Measurements from ENCODE around the gene RFX2.
A peak's percentile ranks its signal among the peaks of the same experiment; 100 is the strongest.
"Not testable (repeated sequence)": the region's sequence is repeated elsewhere in the genome, so short reads cannot be mapped to it uniquely, and the experiment has no call there.

Gene RFX2

GRCh38 chr19:6110360-6110977 lies at the start of gene RFX2:
Gene RFX2, minus strand, starts transcription at chr19:6110500. Its CDS starts 63,004 bp downstream, at chr19:6047496.
- DNase-seq, result peak; percentile 99

GRCh38 chr19:6156033-6156432 lies 45.7 kb upstream of the RFX2 start:
- DNase-seq, result no peak

- DNase-seq, result no peak
Measured at GRCh38 chr19:6150289-6150688, 40.0 kb upstream of the RFX2 start.

GRCh38 chr19:6141217-6141616 lies 30.9 kb upstream of the RFX2 start:
- no peak for DNase-seq

GRCh38 chr19:6138511-6138910 lies 28.2 kb upstream of the RFX2 start:
- no peak for DNase-seq

GRCh38 chr19:6138066-6138465 lies 27.8 kb upstream of the RFX2 start:
- no peak for DNase-seq

GRCh38 chr19:6133231-6133630 lies 22.9 kb upstream of the RFX2 start:
- no peak for DNase-seq

- no peak for DNase-seq
Measured at GRCh38 chr19:6132482-6132881, 22.2 kb upstream of the RFX2 start.

- DNase-seq, result no peak
Measured at GRCh38 chr19:6127716-6128335, 17.5 kb upstream of the RFX2 start.

GRCh38 chr19:6126335-6126974 lies 16.2 kb upstream of the RFX2 start:
- peak; percentile 32 for DNase-seq

- DNase-seq, result peak; percentile 67
Measured at GRCh38 chr19:6125571-6125989, 15.3 kb upstream of the RFX2 start.

- DNase-seq, result no peak
Measured at GRCh38 chr19:6119031-6119430, 8.7 kb upstream of the RFX2 start.

GRCh38 chr19:6118043-6118442 lies 7.7 kb upstream of the RFX2 start:
- DNase-seq, result no peak

- no peak for DNase-seq
Measured at GRCh38 chr19:6117534-6117933, 7.2 kb upstream of the RFX2 start.

GRCh38 chr19:6116749-6117430 lies 6.6 kb upstream of the RFX2 start:
- DNase-seq, result no peak

- no peak for DNase-seq
Measured at GRCh38 chr19:6115992-6116391, 5.7 kb upstream of the RFX2 start.

GRCh38 chr19:6113616-6114188 lies 3.4 kb upstream of the RFX2 start:
- DNase-seq, result no peak

- no peak for DNase-seq
Measured at GRCh38 chr19:6109947-6110346, 353 bp downstream of the RFX2 start.

- peak; percentile 22 for DNase-seq
Measured at GRCh38 chr19:6108721-6109633, 1.3 kb downstream of the RFX2 start.

- DNase-seq, result not testable (repeated sequence)
Measured at GRCh38 chr19:6106643-6107294, 3.5 kb downstream of the RFX2 start.

GRCh38 chr19:6105444-6105843 lies 4.9 kb downstream of the RFX2 start:
- no peak for DNase-seq

- DNase-seq, result no peak
Measured at GRCh38 chr19:6103894-6104293, 6.4 kb downstream of the RFX2 start.

All from NCI-H1105 (cell line).